Hepatocyte (in vitro differentiated cells): ENCODE measurements around the gene LGALS9C.
"Not testable (repeated sequence)": the region's sequence is repeated elsewhere in the genome, so short reads cannot be mapped to it uniquely, and the experiment has no call there.

Source experiments
- EZH2 ChIP-seq: fragments of 200-600 bp; sonication (generic); IDR thresholded peaks from 2 replicates; pipeline ENCODE4 v1.6.1; 2016; ENCODE audit warnings: antibody characterized with exemption, mild to moderate bottlenecking, borderline replicate concordance
- EZH2phosphoT487 ChIP-seq: fragments of 200-600 bp; sonication (generic); IDR thresholded peaks from one replicate; pipeline ENCODE4 v1.6.1; 2018; ENCODE audit warnings: antibody characterized with exemption, mild to moderate bottlenecking, low read depth, moderate library complexity; ENCODE audit not compliant: unreplicated experiment, severe bottlenecking
- TF ChIP-seq, protein P1 (sequence below): fragments of 200-600 bp; sonication (generic); IDR thresholded peaks from 2 replicates; pipeline ENCODE4 v1.5.1; 2016; ENCODE audit warnings: antibody characterized with exemption, mild to moderate bottlenecking; ENCODE audit not compliant: poor library complexity

DNA sequence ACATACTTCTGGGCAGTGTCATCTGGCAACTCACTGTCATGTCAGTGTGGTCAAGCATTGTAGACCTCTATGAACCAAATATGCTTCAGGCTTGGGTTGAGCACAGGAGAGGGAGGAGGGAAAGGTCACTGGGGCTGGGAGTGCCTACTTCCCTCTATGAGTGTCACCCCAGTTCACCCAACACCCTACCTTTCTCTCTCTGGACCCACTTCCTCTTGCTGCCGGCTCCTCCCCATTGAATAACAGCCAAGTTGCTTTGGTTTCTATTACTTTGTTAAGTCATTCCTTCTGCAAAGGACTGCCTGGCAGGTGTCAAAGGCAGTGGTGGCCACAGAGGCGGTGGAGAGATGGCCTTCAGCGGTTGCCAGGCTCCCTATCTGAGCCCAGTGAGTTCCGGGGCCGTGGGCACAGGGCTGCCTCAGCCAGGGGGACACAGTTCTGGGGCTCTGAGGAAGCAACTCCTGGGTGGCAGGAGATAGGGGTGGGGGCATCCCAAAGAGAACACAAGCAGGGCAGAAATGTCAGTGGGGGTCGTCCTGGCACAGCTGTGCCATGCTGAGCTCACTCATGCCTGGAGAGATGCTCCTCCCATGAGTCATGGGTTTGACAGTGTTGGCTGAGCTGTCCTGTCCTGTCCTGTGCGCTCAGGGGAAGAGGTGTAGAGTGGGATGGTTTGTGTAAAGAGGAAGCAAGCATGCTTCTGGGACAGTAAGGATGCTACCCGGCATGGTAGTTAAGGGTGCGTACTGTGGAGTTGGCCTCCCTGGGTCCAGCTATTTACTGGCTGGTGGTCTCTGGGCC is at the start of gene LGALS9C:
- TF ChIP-seq, protein P1, sequence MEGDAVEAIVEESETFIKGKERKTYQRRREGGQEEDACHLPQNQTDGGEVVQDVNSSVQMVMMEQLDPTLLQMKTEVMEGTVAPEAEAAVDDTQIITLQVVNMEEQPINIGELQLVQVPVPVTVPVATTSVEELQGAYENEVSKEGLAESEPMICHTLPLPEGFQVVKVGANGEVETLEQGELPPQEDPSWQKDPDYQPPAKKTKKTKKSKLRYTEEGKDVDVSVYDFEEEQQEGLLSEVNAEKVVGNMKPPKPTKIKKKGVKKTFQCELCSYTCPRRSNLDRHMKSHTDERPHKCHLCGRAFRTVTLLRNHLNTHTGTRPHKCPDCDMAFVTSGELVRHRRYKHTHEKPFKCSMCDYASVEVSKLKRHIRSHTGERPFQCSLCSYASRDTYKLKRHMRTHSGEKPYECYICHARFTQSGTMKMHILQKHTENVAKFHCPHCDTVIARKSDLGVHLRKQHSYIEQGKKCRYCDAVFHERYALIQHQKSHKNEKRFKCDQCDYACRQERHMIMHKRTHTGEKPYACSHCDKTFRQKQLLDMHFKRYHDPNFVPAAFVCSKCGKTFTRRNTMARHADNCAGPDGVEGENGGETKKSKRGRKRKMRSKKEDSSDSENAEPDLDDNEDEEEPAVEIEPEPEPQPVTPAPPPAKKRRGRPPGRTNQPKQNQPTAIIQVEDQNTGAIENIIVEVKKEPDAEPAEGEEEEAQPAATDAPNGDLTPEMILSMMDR = not testable (repeated sequence)
- TF ChIP-seq EZH2, EZH2phosphoT487: not testable (repeated sequence)
